K562 (cell line): ENCODE results near the gene IGFALS. TPM values are rescaled to one million over a fixed set of nuclear protein-coding genes. Genes with fewer than 3 reads are reported as not detected.

ENCODE experiments used
- ATAC-seq: fragments of 200-7000 bp; cut with Tn5 transposase; 3 replicates; pipeline ENCODE4 v1.9.1; 2020; ENCODE audit warnings: moderate library complexity
- BruUV-seq: library from RNA; stranded (reverse); fragments of 400-500 nt; replicated peaks from 2 replicates; lab custom pipeline; 2021; lab: Mats Ljungman, UMichigan
- CTCF ChIA-PET: fragments of 300-600 bp; formaldehyde crosslinking; extraction: SDS; loops from one replicate; lab custom pipeline; 2021; ENCODE audit warnings: low intra/inter-chr PET ratio; lab: Yijun Ruan, JAX
- POLR2A ChIA-PET: fragments of 300-600, 350-650 bp; sonication (Branson Sonifier 250); formaldehyde crosslinking; extraction: SDS; loops from one replicate; lab custom pipeline; 2021; ENCODE audit warnings: antibody characterized with exemption, inconsistent platforms; lab: Yijun Ruan, JAX
- DNase-seq, 4 experiments: peaks; one replicate each; pipeline versions ENCODE4 v3.0.0 to v3.0.0-alpha.2; 2011 to 2018; ENCODE audit warnings: low spot score in 3 of 4, mixed read lengths in 3 of 4; ENCODE audit errors: extremely low read depth in 1 of 4
- FAIRE-seq: peaks from 2 replicates; lab custom pipeline; 2011; peaks lifted over from hg19 to GRCh38; lab: Jason Lieb, UNC
- H2AFZ ChIP-seq: 2 replicates; pipeline ENCODE4 v1.6.0; 2011; ENCODE audit warnings: low read depth, low read length, control low read depth, inconsistent platforms
- H3K27ac ChIP-seq: fragments of 200-600 bp; 3 replicates; pipeline ENCODE4 v1.8.0; 2011; ENCODE audit warnings: low read depth, mild to moderate bottlenecking, control low read depth, inconsistent platforms, low read length, moderate library complexity, mixed read lengths; ENCODE audit errors: extremely low read depth
- H3K27me3 ChIP-seq, 2 experiments: fragments of 300-600 bp in 1 of 2; 2 replicates in 1 of 2; 3 replicates in 1 of 2; pipeline versions ENCODE4 v1.6.0 to v1.8.0; 2011; ENCODE audit warnings: inconsistent platforms in 2 of 2, low read length in 2 of 2, mild to moderate bottlenecking in 1 of 2, mixed read lengths in 1 of 2, moderate library complexity in 1 of 2; ENCODE audit not compliant: control insufficient read depth in 2 of 2, insufficient read depth in 2 of 2
- H3K36me3 ChIP-seq: fragments of 300-600 bp; 3 replicates; pipeline ENCODE4 v1.8.0; 2011; ENCODE audit warnings: mild to moderate bottlenecking, low read length, inconsistent platforms; ENCODE audit not compliant: control insufficient read depth, insufficient read depth
- H3K4me1 ChIP-seq, 2 experiments: fragments of 200-600 bp in 1 of 2; replicated peaks in 1 of 2; 2 replicates in 1 of 2; 3 replicates in 1 of 2; pipeline versions ENCODE4 v1.5.1 to v1.8.0; 2011; ENCODE audit warnings: inconsistent platforms in 2 of 2, low read length in 2 of 2, mild to moderate bottlenecking in 1 of 2, mixed read lengths in 1 of 2, moderate library complexity in 1 of 2; ENCODE audit not compliant: control insufficient read depth in 2 of 2, insufficient read depth in 2 of 2
- H3K4me2 ChIP-seq: 2 replicates; pipeline ENCODE4 v1.6.1; 2011; ENCODE audit warnings: low read length, control low read depth, inconsistent platforms, mixed read lengths; ENCODE audit not compliant: insufficient read depth
- H3K4me3 ChIP-seq: fragments of 200-600 bp; sonication (generic), shearing (Covaris generic); 2 replicates; pipeline ENCODE4 v1.5.1; 2016; ENCODE audit warnings: control low read depth, inconsistent platforms
- H3K79me2 ChIP-seq: fragments of 200-600 bp; 3 replicates; pipeline ENCODE4 v1.8.0; 2011; ENCODE audit warnings: low read length, inconsistent platforms; ENCODE audit not compliant: control insufficient read depth, insufficient read depth
- H3K9ac ChIP-seq, 2 experiments: 2 replicates each; pipeline versions ENCODE4 v1.6.0 to v1.6.1; 2011; ENCODE audit warnings: low read depth in 2 of 2, low read length in 2 of 2, control low read depth in 1 of 2, inconsistent platforms in 1 of 2, mild to moderate bottlenecking in 1 of 2, mixed read lengths in 1 of 2; ENCODE audit not compliant: insufficient read depth in 1 of 2
- H3K9me1 ChIP-seq: one replicate; pipeline ENCODE4 v1.6.0; 2011; ENCODE audit warnings: inconsistent platforms, mild to moderate bottlenecking, low read length, moderate library complexity; ENCODE audit not compliant: control insufficient read depth, insufficient read depth
- H3K9me3 ChIP-seq: replicated peaks from 2 replicates; pipeline ENCODE4 v1.5.1; 2011; ENCODE audit warnings: low read depth, low read length, inconsistent platforms; ENCODE audit not compliant: control insufficient read depth, insufficient read depth
- H4K20me1 ChIP-seq: replicated peaks from 2 replicates; pipeline ENCODE4 v1.6.1; 2011; ENCODE audit warnings: low read length, inconsistent platforms, mixed read lengths; ENCODE audit not compliant: control insufficient read depth, insufficient read depth
- FOXA3 ChIP-seq, 2 experiments: fragments of 450-650 bp in 1 of 2; sonication (generic) in 1 of 2; formaldehyde crosslinking; IDR thresholded peaks in 1 of 2; conservative IDR thresholded peaks in 1 of 2; 2 replicates each; pipeline versions ENCODE4 v1.4.0 to v1.8.0; 2020 to 2022; ENCODE audit warnings: mild to moderate bottlenecking in 2 of 2, missing genetic modification reagents in 1 of 2
- HEY1 ChIP-seq: fragments of 250-450 bp; sonication (Bioruptor Pico); IDR thresholded peaks from 2 replicates; pipeline ENCODE4 v1.5.0; 2020; ENCODE audit warnings: mild to moderate bottlenecking, moderate library complexity, borderline replicate concordance
- MED1 ChIP-seq: sonication (generic); formaldehyde crosslinking; IDR thresholded peaks from 2 replicates; pipeline ENCODE4 v1.8.1; 2023; ENCODE audit warnings: missing genetic modification reagents, borderline replicate concordance
- NR2F6 ChIP-seq: fragments of 450-650 bp; formaldehyde crosslinking; IDR thresholded peaks from 2 replicates; pipeline ENCODE4 v1.4.0; 2020; ENCODE audit warnings: mild to moderate bottlenecking
- PCBP1 ChIP-seq: fragments of 200-400 bp; formaldehyde crosslinking; IDR thresholded peaks from 2 replicates; pipeline ENCODE4 v1.6.1; 2018; ENCODE audit warnings: mild to moderate bottlenecking, low read depth, low read length; ENCODE audit not compliant: poor library complexity, severe bottlenecking
- SAFB2 ChIP-seq: fragments of 200-400 bp; formaldehyde crosslinking; IDR thresholded peaks from 2 replicates; pipeline ENCODE4 v1.6.1; 2018; ENCODE audit warnings: borderline replicate concordance, low read length, low read depth, moderate library complexity; ENCODE audit not compliant: severe bottlenecking
- ZNF253 ChIP-seq: fragments of 250-450 bp; sonication (Bioruptor Pico); conservative IDR thresholded peaks from 2 replicates; pipeline ENCODE4 v1.6.1; 2021; ENCODE audit warnings: mild to moderate bottlenecking
- ZNF584 ChIP-seq: fragments of 200-800 bp; sonication (Bioruptor generic); IDR thresholded peaks from 2 replicates; pipeline ENCODE4 v1.6.1; 2016; ENCODE audit warnings: low read depth, mild to moderate bottlenecking, missing genetic modification characterization, missing compliant biosample characterization
- WGBS: fragments of 100-300 bp; shearing (Covaris generic); methylation state at CpG from one replicate; pipeline ENCODE4 v1.1.6; 2016; ENCODE audit warnings: low coverage, mixed read lengths; ENCODE audit not compliant: insufficient coverage; ENCODE audit errors: missing lambda C conversion rate; 5-methylcytosine and 5-hydroxymethylcytosine counted together
- in situ Hi-C: fragments of 300-500 bp; cut with MboI; formaldehyde crosslinking; loops from 4 replicates; pipeline ENCODE4 v1.15.0; 2018; ENCODE audit warnings: inconsistent platforms, mixed read lengths
- intact Hi-C: fragments of 100-400 bp; cut with micrococcal nuclease; formaldehyde crosslinking; loops from 2 replicates; pipeline ENCODE4 v1.14.2; 2022
- polyA plus RNA-seq, 8 experiments: library from polyadenylated mRNA; depleted of rRNA in 4 of 8; stranded (reverse) in 5 of 8; unstranded in 3 of 8; fragments of >200 nt; fragmentation: Nextera tagmentation in 2 of 8; fragmentation: Illumina TruSeq in 1 of 8; extraction: Ambion mirVana in 2 of 8; extraction: Trizol in 1 of 8; gene quantifications; 2 replicates each; pipeline versions ENCODE4 v1.2.1 to v1.2.3, GENCODE V29; 2011 to 2014; ENCODE audit warnings: inconsistent platforms in 1 of 8, missing spikeins in 1 of 8
- total RNA-seq, 7 experiments: library from RNA; depleted of rRNA in 6 of 7; stranded (reverse); fragments of >200 nt in 6 of 7; fragmentation: Illumina TruSeq in 2 of 7; extraction: Trizol in 2 of 7; gene quantifications; 2 replicates each; pipeline versions ENCODE4 v1.2.1 to v1.2.3, GENCODE V29; 2011 to 2021; ENCODE audit warnings: low replicate concordance in 1 of 7
- TF ChIP-seq, protein P1 (sequence below), 2 experiments: fragments of 450-650 bp; IDR thresholded peaks; 2 replicates each; pipeline ENCODE4 v1.6.1; 2016

The IGFALS gene
- total and polyA plus RNA-seq, 9 of the 15 experiments (the other 6 are each of a cell fraction or from before 2014, with no cell fraction given) = not detected

DNA sequence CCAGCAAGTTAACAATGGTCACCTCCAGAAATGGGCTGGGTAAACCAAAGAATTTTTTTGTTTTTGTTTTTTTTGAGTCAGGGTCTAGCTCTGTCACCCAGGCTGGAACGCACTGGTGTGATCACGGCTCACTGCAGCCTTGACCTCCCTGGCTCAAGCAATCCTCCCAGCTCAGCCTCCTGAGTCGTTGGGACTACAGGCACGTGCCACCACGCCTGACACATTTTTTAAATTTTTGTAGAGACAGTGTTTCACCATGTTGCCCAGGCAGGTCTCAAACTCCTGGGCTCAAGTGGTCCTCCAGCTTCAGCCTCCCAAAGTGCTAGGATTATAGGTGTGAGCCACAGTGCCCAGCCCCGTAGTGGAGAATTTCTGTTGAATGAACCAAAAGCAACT is 12.8 kb downstream of the IGFALS start:
- intact Hi-C loops = loop anchor here (5.0 kb wide), 1 partner anchor 168 kb away; the partner anchor contains the start of genes CRAMP1 and IFT140
- no peak overlapping the region for H3K4me3 ChIP-seq
- no peak for TF ChIP-seq ZNF253
- no peak for TF ChIP-seq ZNF584 (CRISPR knock-in tag)
- TF ChIP-seq NR2F6 (CRISPR knock-in tag) = no peak
- TF ChIP-seq PCBP1 = no peak
- TF ChIP-seq FOXA3 (CRISPR knock-in tag; conservative IDR thresholded peaks at IDR 0.05 in 1 of 2, IDR thresholded peaks at IDR 0.05 in 1 of 2) = no peak
- no peak for TF ChIP-seq MED1
- TF ChIP-seq SAFB2 = no peak
- TF ChIP-seq, protein P1, sequence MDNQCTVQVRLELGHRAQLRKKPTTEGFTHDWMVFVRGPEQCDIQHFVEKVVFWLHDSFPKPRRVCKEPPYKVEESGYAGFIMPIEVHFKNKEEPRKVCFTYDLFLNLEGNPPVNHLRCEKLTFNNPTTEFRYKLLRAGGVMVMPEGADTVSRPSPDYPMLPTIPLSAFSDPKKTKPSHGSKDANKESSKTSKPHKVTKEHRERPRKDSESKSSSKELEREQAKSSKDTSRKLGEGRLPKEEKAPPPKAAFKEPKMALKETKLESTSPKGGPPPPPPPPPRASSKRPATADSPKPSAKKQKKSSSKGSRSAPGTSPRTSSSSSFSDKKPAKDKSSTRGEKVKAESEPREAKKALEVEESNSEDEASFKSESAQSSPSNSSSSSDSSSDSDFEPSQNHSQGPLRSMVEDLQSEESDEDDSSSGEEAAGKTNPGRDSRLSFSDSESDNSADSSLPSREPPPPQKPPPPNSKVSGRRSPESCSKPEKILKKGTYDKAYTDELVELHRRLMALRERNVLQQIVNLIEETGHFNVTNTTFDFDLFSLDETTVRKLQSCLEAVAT (IDR thresholded peaks at IDR 0.05) = no peak
- no peak for TF ChIP-seq HEY1 (CRISPR knock-in tag)
- TF ChIP-seq, all 486 proteins: peak for 0
- CTCF ChIA-PET = no interaction called here
- Histone ChIP-seq H3K9me3 (no peaks in the 10 kb centered on the region), H3K4me2 (no peak overlapping the region), H3K27me3 (no peaks in the 10 kb centered on the region), H2AFZ (no peak overlapping the region), H4K20me1 (peaks cover 3% of the 10 kb centered on the region; the same call in 1 of the 2 replicates), H3K9ac (no peak overlapping the region), H3K4me1 (peaks cover 4 to 85% of the 10 kb centered on the region in 2 experiments; a peak in 3 of 5 replicates), H3K9me1 (no peaks in the 10 kb centered on the region), H3K27ac (no peak overlapping the region), H3K79me2 (peaks cover 37% of the 10 kb centered on the region), H3K36me3 (peaks cover 52% of the 10 kb centered on the region; the same call in 2 of the 3 replicates)
- POLR2A ChIA-PET = interaction anchor here (0.6 to 1.4 kb wide), 3 partner anchors 13 to 155 kb away, joined by 3 read pairs; partner anchors contain the start of gene IGFALS
- DNase-seq = no peak
- WGBS = 82% methylated on average over 6 of the region's 6 CpGs
- no peak for FAIRE-seq
- ATAC-seq = no peak
- in situ Hi-C loops = loop anchor here (5.0 kb wide), 1 partner anchor 152 kb away; no protein-coding TSS in a partner anchor
- TSS peak; percentile 50 for BruUV-seq
